ENCODE results near the gene NCBP2. TPM values are rescaled to one million over a fixed set of nuclear protein-coding genes. Genes with fewer than 3 reads are reported as not detected.

Gene NCBP2
- polyA plus RNA-seq, 1 donor from 2014 or later = 138 TPM

GRCh38 chr3:196938124-196938523, 4.2 kb downstream of the NCBP2 start:
- Histone ChIP-seq H3K27ac (ENCODE audit: low read length) (no peak overlapping the region), H2AFZ (ENCODE audit: low read depth, low read length) (no peak overlapping the region), H3K9me3 (ENCODE audit: low read length) (no peaks in the 10 kb centered on the region), H3K27me3 (ENCODE audit: insufficient read depth, low read depth, low read length) (no peaks in the 10 kb centered on the region), H3K4me2 (ENCODE audit: low read length) (no peak overlapping the region), H3K4me3 (ENCODE audit: low read length) (no peak overlapping the region), H3K79me2 (replicated peaks; ENCODE audit: insufficient read depth, low read length) (peaks cover 20% of the 10 kb centered on the region), H4K20me1 (ENCODE audit: insufficient read depth) (no peaks in the 10 kb centered on the region), H3K9me2 (ENCODE audit: insufficient read depth, low read length) (no peaks in the 10 kb centered on the region), H3K36me3 (ENCODE audit: insufficient read depth, low read length) (no peaks in the 10 kb centered on the region), H3K9ac (ENCODE audit: low read length) (no peak overlapping the region), H3F3A (ENCODE audit: insufficient read depth, low read length, poor library complexity, severe bottlenecking) (no peaks in the 10 kb centered on the region)
- no peak for TF ChIP-seq RAD21 (conservative IDR thresholded peaks at IDR 0.05)
- TF ChIP-seq CTCF (IDR thresholded peaks at IDR 0.05; ENCODE audit: poor library complexity, severe bottlenecking) = no peak
- no peak for TF ChIP-seq POLR2AphosphoS5 (IDR thresholded peaks at IDR 0.05)
- no peak for TF ChIP-seq EZH2 (IDR thresholded peaks at IDR 0.05; ENCODE audit: borderline replicate concordance, insufficient read depth, low read length, poor library complexity, severe bottlenecking)
- TF ChIP-seq TAF1 (IDR thresholded peaks at IDR 0.05; ENCODE audit: low read depth) = no peak
- TF ChIP-seq MXI1 (conservative IDR thresholded peaks at IDR 0.05; ENCODE audit: poor library complexity, severe bottlenecking) = no peak
- TF ChIP-seq, protein P1, sequence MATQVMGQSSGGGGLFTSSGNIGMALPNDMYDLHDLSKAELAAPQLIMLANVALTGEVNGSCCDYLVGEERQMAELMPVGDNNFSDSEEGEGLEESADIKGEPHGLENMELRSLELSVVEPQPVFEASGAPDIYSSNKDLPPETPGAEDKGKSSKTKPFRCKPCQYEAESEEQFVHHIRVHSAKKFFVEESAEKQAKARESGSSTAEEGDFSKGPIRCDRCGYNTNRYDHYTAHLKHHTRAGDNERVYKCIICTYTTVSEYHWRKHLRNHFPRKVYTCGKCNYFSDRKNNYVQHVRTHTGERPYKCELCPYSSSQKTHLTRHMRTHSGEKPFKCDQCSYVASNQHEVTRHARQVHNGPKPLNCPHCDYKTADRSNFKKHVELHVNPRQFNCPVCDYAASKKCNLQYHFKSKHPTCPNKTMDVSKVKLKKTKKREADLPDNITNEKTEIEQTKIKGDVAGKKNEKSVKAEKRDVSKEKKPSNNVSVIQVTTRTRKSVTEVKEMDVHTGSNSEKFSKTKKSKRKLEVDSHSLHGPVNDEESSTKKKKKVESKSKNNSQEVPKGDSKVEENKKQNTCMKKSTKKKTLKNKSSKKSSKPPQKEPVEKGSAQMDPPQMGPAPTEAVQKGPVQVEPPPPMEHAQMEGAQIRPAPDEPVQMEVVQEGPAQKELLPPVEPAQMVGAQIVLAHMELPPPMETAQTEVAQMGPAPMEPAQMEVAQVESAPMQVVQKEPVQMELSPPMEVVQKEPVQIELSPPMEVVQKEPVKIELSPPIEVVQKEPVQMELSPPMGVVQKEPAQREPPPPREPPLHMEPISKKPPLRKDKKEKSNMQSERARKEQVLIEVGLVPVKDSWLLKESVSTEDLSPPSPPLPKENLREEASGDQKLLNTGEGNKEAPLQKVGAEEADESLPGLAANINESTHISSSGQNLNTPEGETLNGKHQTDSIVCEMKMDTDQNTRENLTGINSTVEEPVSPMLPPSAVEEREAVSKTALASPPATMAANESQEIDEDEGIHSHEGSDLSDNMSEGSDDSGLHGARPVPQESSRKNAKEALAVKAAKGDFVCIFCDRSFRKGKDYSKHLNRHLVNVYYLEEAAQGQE (IDR thresholded peaks at IDR 0.05; ENCODE audit: borderline replicate concordance) = no peak
- no peak for TF ChIP-seq SMC3 (conservative IDR thresholded peaks at IDR 0.05; ENCODE audit: poor library complexity)
- TF ChIP-seq EP300 (conservative IDR thresholded peaks at IDR 0.05; ENCODE audit: poor library complexity, severe bottlenecking) = no peak

GRCh38 chr3:196936288-196936687, 6.0 kb downstream of the NCBP2 start:
- Histone ChIP-seq H3K4me2 (ENCODE audit: low read length) (no peak overlapping the region), H3K27ac (ENCODE audit: low read length) (no peak overlapping the region), H3K79me2 (replicated peaks; ENCODE audit: insufficient read depth, low read length) (peaks cover 18% of the 10 kb centered on the region), H3K36me3 (ENCODE audit: insufficient read depth, low read length) (no peaks in the 10 kb centered on the region), H3K9me3 (ENCODE audit: low read length) (no peaks in the 10 kb centered on the region), H3K27me3 (ENCODE audit: insufficient read depth, low read depth, low read length) (no peaks in the 10 kb centered on the region), H3K9me2 (ENCODE audit: insufficient read depth, low read length) (no peaks in the 10 kb centered on the region), H4K20me1 (ENCODE audit: insufficient read depth) (no peaks in the 10 kb centered on the region), H3K9ac (ENCODE audit: low read length) (no peak overlapping the region), H3K4me3 (ENCODE audit: low read length) (no peak overlapping the region), H3F3A (ENCODE audit: insufficient read depth, low read length, poor library complexity, severe bottlenecking) (no peaks in the 10 kb centered on the region), H2AFZ (ENCODE audit: low read depth, low read length) (no peak overlapping the region)
- TF ChIP-seq SMC3 (conservative IDR thresholded peaks at IDR 0.05; ENCODE audit: poor library complexity) (no peak), POLR2AphosphoS5 (IDR thresholded peaks at IDR 0.05) (no peak), EZH2 (IDR thresholded peaks at IDR 0.05; ENCODE audit: borderline replicate concordance, insufficient read depth, low read length, poor library complexity, severe bottlenecking) (no peak), EP300 (conservative IDR thresholded peaks at IDR 0.05; ENCODE audit: poor library complexity, severe bottlenecking) (no peak), TAF1 (IDR thresholded peaks at IDR 0.05; ENCODE audit: low read depth) (no peak), CTCF (IDR thresholded peaks at IDR 0.05; ENCODE audit: poor library complexity, severe bottlenecking) (no peak), MXI1 (conservative IDR thresholded peaks at IDR 0.05; ENCODE audit: poor library complexity, severe bottlenecking) (no peak), RAD21 (conservative IDR thresholded peaks at IDR 0.05) (no peak)
- TF ChIP-seq, protein P1 (IDR thresholded peaks at IDR 0.05; ENCODE audit: borderline replicate concordance) = no peak
